Cardiac fibroblast (primary cell): ENCODE results near the gene IL1RN.

ENCODE experiments used
- DNase-seq, 2 donors: peaks; one replicate each; pipeline versions ENCODE4 v3.0.0 to v3.0.0-alpha.2; 2010; ENCODE audit warnings: low read depth in 2 of 2
- H3K4me3 ChIP-seq, 2 donors: replicated peaks in 1 of 2; 1 replicate in 1 of 2; 2 replicates in 1 of 2; pipeline ENCODE4 v1.5.1; 2011; ENCODE audit warnings: low read depth in 2 of 2, low read length in 2 of 2, mild to moderate bottlenecking in 2 of 2, moderate library complexity in 1 of 2
- TF ChIP-seq, protein P1 (sequence below): IDR thresholded peaks from one replicate; pipeline ENCODE4 v1.5.1; 2011; ENCODE audit warnings: low read depth, mild to moderate bottlenecking, low read length, inconsistent platforms

The IL1RN gene

DNA sequence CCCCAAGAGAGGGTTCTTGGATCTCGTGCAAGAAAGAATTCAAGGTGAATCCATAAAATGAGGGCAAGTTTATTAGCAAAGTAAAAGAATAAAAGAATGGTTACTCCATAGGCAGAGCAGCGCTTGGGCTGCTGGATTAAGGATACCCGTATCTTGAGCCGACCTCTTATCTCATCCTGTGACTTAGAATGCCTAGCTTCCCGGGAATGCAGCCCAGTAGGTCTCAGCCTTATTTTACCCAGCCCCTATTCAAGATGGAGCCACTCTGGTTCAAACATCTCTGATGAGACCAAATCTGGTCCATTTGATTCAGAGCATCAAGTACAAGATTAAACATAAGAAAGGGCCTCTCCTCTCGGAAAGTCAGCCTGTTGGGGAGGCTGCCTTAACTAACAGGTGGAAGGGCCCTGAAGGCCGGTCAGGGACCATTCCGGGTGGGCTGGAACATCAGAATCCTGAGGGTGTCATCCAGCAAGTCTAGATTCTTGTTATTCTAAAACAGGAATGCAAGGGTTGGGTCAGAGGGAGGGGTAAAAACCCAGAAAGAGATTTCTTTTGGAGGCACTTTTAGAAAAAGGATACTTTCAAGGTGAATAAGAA lies 52.1 kb downstream of the IL1RN start:
- TF ChIP-seq, protein P1, sequence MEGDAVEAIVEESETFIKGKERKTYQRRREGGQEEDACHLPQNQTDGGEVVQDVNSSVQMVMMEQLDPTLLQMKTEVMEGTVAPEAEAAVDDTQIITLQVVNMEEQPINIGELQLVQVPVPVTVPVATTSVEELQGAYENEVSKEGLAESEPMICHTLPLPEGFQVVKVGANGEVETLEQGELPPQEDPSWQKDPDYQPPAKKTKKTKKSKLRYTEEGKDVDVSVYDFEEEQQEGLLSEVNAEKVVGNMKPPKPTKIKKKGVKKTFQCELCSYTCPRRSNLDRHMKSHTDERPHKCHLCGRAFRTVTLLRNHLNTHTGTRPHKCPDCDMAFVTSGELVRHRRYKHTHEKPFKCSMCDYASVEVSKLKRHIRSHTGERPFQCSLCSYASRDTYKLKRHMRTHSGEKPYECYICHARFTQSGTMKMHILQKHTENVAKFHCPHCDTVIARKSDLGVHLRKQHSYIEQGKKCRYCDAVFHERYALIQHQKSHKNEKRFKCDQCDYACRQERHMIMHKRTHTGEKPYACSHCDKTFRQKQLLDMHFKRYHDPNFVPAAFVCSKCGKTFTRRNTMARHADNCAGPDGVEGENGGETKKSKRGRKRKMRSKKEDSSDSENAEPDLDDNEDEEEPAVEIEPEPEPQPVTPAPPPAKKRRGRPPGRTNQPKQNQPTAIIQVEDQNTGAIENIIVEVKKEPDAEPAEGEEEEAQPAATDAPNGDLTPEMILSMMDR, result no peak
- no peak overlapping the region for H3K4me3 ChIP-seq
- DNase-seq, result no peak

DNA sequence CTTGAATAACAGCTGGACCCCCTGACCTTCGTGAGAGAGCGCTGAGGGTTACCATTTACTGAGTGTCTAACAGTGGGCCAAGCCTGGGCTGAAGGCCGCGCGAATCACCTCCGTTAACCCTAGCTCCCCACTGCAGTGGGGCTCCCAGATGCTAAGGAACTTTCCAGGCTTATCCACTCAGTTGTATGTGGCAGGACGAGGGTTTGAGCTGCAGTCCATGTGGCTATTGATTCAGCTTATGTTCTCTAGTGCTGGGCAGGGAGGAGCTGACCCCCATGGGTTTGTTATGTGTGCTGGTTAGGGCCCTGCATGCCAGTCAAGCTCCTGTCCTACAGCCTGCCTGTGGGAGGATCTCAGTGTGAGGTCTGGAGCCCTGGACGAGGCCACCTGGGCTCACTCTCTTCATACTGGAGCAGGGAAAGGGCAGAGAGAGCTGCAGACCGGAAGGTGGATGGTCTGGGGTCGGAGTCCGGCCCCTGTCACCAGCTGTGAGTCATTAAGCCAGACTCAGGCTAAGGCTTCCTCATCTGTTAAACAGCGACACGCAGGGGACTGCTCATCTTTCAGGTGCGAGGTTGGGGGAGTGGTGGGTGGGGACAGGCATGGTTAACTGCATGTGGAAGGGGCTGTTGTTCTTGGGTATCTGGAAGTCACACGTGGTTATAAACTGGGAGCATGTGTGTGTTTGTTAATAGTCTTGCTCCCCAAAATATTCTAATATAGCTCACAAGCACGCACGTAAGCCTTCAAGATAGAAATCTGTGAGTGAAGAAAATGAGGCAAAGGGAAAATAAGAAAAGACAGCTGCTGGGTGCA lies 52.9 kb downstream of the IL1RN start:
- TF ChIP-seq, protein P1, result no peak
- DNase-seq, result no peak

DNA sequence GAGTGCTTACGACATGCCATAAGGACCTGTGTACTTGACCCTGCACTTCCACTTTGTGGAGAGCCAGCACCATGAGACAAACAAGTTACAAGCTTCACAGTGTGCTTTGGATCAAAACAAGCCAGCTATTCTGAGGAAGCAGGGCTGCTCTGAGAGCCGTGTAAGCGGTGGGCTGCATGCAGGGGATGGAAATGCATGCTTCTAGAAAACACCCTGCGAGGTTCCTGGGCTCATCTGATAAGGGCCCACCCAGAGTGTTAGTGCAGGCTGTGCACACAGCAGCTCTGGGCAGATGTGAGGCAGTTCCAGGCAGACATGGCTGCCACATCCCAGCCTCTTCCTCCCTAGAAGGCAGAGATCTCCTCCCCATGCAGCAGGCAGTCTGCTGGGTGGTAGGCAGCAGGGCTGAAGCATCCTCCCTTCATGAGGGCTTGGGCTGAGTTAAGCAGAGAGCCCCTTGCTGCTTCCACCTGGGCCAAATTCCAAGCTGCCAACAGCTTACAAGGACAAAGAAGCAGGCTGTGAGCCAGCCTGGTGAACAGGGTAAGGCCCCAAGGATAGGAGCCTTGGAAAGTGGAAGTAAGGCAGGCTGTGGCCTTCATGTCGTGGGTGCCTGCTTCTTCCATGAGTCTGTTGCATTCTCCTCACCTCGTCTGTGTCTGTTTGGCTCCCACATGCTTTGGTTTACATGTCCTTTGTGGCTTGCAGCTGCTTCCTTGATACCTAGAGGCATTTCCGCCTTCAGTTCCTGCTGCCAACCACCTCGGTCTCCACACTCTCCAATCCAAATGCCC lies 54.1 kb downstream of the IL1RN start:
- H3K4me3 ChIP-seq, result no peak overlapping the region
- no peak for DNase-seq
- TF ChIP-seq, protein P1, result no peak

More for the DNA sequence above, 52.9 kb downstream of the IL1RN start:
- H3K4me3 ChIP-seq, result no peak overlapping the region

DNA sequence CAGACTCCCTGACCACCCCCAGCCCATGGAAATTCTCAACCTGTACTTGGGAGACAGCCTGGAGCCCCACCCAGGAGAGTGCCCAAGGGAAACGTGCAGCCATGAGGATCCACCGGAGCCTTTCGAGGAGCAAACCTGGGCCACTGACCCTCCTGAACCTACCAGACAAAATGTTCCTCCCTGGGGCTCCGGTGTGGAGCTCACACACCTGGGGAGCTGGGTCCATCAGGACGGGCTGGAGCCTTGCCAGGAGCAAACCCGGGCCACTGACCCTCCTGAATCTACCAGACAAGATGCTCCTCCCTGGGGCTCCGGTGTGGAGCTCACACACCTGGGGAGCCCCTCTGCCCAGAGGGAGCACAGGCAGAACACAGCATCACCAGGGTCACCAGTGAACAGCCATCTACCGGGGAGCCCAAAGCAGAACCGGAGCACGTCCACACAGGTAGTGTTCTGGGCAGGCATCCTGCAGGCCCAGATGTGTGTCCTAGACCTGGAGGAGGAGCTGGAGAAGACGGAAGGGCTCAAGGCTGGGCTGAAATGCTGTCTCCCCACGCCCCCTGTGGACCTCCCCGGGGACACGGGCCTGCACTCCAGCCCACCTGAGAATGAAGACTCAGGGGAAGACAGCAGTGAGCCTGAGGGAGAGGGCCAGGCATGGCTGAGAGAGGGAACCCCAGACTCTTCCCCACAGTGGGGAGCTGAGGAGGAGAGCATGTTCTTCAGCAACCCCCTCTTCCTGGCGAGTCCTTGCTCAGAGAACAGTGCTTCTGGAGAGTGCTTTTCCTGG lies 55.3 kb downstream of the IL1RN start:
- TF ChIP-seq, protein P1, result no peak
- no peak for DNase-seq
- H3K4me3 ChIP-seq, result no peak overlapping the region

DNA sequence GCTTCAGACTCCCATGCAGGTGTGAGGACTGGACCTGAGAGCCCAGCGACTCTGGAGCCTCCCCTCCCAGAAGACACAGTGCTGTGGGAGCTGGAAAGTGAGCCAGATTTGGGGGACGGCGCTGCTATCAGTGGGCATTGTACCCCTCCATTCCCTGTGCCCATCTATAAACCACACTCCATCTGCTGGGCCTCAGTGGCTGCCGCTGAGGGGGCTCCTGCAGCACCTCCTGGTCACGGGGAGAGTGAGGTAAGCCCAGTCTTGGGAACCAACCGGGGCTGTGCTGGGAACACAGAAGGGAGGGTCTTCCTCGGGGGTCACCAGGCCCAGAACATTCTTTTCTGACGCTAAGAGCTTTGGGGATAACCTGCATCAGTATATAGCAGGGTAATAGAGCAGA lies 55.9 kb downstream of the IL1RN start:
- no peak for DNase-seq
- no peak overlapping the region for H3K4me3 ChIP-seq
- TF ChIP-seq, protein P1, result no peak
